ENCODE data around the gene GLRX5. TPM values are rescaled to one million over a fixed set of nuclear protein-coding genes. Genes with fewer than 3 reads are reported as not detected.

Gene GLRX5
- total RNA-seq, 1 experiment from 2014 or later, result 60.1 TPM

- H4K20me1 ChIP-seq (ENCODE audit: insufficient read depth), result peaks cover 6% of the 10 kb centered on the region; the same call in 1 of the 2 replicates
- intact Hi-C loops (cut with micrococcal nuclease), result no loop called here
- no peak overlapping the region for H3K4me3 ChIP-seq (replicated peaks in 1 of 2; ENCODE audit: low read depth in 1 of 2, low read length in 2 of 2)
- H3K9ac ChIP-seq (ENCODE audit: low read length), result no peak overlapping the region
- no peak overlapping the region for H2AFZ ChIP-seq (ENCODE audit: low read depth, low read length, poor library complexity, severe bottlenecking)
- H3K9me2 ChIP-seq (ENCODE audit: insufficient read depth), result no peaks in the 10 kb centered on the region
- ATAC-seq (no peak), DNase-seq (ENCODE audit: low read depth, low spot score) (no peak)
- no peak overlapping the region for H3K4me2 ChIP-seq (ENCODE audit: low read length)
- peaks cover 0 to 3% of the 10 kb centered on the region in 2 experiments; a peak in 2 of 4 replicates for H3K36me3 ChIP-seq (ENCODE audit: control insufficient read depth in 1 of 2, insufficient read depth in 2 of 2, low read length in 2 of 2)
- ChIA-PET CTCF (interaction anchor here (1.5 to 2.9 kb wide), 2 partner anchors 46 to 87 kb away, joined by 3 to 32 read pairs; no protein-coding TSS in a partner anchor), POLR2A (no interaction called here), RAD21 (ENCODE audit: low non-redundant PET in 1 of 2, low total read pairs in 2 of 2, uncharacterized antibody in 2 of 2, unreplicated experiment in 2 of 2) (no interaction called here)
- no peak overlapping the region for H3K27ac ChIP-seq (ENCODE audit: low read depth, low read length)
- H3K79me2 ChIP-seq (ENCODE audit: insufficient read depth, low read length), result peaks cover 54% of the 10 kb centered on the region
- H3K4me1 ChIP-seq (ENCODE audit: control insufficient read depth in 1 of 2, insufficient read depth in 2 of 2, low read length in 2 of 2), result peaks cover 38 to 72% of the 10 kb centered on the region in 2 experiments
- no peaks in the 10 kb centered on the region for H3K9me3 ChIP-seq (ENCODE audit: control insufficient read depth in 1 of 2, insufficient read depth in 1 of 2, low read depth in 1 of 2, low read length in 2 of 2)
- H3K27me3 ChIP-seq (ENCODE audit: insufficient read depth, low read length), result no peaks in the 10 kb centered on the region
- TF ChIP-seq ELF1 (IDR thresholded peaks at IDR 0.05; ENCODE audit: borderline replicate concordance, low read depth) (no peak), CBX3 (IDR thresholded peaks at IDR 0.05; ENCODE audit: low read depth) (no peak), ZBTB33 (IDR thresholded peaks at IDR 0.05; ENCODE audit: extremely low read depth, insufficient replicate concordance, low read length) (no peak), RAD21 (IDR thresholded peaks at IDR 0.05; ENCODE audit: low read depth) (no peak), EZH2 (IDR thresholded peaks at IDR 0.05) (no peak), POLR2A (IDR thresholded peaks at IDR 0.05; ENCODE audit: borderline replicate concordance, extremely low read depth, insufficient read depth, insufficient read length) (no peak), TCF7L2 (IDR thresholded peaks at IDR 0.05; ENCODE audit: borderline replicate concordance, extremely low read depth, insufficient read depth, insufficient read length) (no peak), YY1 (IDR thresholded peaks at IDR 0.05; ENCODE audit: extremely low read depth, insufficient replicate concordance, low read depth, low read length) (no peak), ATF3 (IDR thresholded peaks at IDR 0.05) (no peak), ZFX (IDR thresholded peaks at IDR 0.05) (no peak), ZNF274 (IDR thresholded peaks at IDR 0.05; ENCODE audit: low read depth, low read length) (no peak), SRF (IDR thresholded peaks at IDR 0.05; ENCODE audit: low read depth) (no peak), SIN3A (IDR thresholded peaks at IDR 0.05; ENCODE audit: low read depth) (no peak)
- BruUV-seq (replicated peaks), result no TSS peak
Observed at GRCh38 chr14:95529216-95529615, 5.6 kb upstream of the GLRX5 start.
